DMS114 treated with DMSO at 0.1 percent for 48 hours (cell line): ENCODE results near the gene ZNF224.

ENCODE experiments used
- DNase-seq: peaks from one replicate; lab custom pipeline; 2025; ENCODE audit not compliant: unreplicated experiment; lab: John Stamatoyannopoulos, UW

ZNF224 gene

DNA sequence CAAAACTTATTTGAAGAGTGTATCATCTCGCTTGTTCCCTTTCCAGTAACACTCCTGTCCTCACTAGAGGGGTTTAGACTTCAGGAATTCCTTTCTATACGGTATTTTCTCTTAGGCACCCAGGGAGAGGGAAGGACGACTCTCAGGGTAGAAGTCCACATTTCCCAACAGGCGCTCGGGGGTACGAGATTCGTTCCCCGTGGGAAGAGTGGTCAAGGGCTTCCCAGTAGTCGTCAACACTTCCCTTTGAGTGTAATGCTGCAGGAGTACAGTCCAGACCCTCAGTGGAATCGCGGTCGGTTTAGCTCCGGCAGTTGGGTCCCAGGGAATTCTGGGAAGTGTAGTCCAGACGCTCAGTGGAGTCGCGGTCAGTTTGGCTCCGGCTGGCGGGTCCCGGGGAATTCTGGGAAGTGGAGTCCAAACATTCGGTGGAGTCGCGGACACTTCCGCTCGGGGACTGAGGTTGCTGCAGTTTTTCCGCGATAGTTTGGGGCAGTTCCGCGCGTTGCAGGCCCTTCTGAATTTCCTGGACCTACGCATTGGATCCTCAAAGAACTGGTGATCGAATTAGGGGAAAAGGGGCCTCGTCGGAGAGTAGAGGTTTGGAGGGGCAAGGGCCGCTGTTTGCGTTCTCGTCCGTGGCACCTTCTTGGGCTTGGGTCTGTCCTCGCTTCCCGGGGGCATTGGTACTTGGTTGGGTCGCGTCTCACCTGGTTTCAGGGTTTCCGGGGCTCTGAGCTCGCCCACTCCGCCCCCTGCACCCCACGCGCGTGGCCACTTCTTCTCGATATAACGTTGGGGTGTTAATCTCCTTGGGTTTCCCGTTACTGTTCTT lies at the start of gene ZNF224:
TSS of gene ZNF224 (plus strand) at position 431 of the 835 bp plus-strand sequence. CDS start 3,513 bp downstream, outside the sequence.
- peak; percentile 91 for DNase-seq

DNA sequence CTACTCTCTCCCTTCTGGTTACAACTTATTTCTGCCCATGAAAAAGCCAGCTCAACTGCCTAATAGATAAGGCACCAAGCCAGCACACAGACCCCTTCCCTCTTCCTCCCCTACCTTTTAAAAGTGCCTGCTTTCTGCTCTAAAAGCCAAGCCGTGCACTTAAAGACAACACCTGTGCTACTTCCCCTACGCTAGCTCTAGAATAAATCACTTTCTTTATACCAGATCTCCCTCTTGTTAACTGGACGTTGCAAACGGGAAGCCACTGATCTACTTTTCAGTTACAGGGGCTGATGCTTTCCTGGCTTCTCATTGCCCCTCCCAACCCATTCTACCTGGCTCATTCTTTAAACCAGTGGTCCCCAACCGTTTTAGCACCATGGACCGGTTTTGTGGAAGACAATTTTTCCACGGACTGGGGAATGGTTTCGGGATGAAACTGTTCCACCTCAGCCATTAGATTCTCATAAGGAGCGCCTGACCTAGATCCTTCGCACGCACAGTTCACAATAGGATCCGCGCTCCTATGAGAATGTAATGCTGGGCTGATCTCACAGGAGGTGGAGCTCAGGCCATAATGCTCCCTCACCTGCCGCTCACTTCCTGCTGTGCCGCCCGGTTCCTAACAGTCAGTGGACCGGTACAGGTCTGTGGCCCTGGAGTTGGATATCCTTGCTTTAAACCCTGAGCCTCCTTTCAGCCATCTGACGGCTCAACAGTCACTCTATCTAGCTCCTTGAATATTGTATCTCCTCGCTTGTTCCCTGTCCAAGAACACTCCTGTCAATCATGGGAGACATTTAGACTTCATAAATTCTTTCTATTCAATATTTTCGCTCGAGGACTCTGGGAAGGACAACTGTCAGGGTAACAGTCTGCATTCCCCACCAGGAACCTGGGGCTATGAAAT lies 43.2 kb upstream of the ZNF224 start:
- no peak for DNase-seq

DNA sequence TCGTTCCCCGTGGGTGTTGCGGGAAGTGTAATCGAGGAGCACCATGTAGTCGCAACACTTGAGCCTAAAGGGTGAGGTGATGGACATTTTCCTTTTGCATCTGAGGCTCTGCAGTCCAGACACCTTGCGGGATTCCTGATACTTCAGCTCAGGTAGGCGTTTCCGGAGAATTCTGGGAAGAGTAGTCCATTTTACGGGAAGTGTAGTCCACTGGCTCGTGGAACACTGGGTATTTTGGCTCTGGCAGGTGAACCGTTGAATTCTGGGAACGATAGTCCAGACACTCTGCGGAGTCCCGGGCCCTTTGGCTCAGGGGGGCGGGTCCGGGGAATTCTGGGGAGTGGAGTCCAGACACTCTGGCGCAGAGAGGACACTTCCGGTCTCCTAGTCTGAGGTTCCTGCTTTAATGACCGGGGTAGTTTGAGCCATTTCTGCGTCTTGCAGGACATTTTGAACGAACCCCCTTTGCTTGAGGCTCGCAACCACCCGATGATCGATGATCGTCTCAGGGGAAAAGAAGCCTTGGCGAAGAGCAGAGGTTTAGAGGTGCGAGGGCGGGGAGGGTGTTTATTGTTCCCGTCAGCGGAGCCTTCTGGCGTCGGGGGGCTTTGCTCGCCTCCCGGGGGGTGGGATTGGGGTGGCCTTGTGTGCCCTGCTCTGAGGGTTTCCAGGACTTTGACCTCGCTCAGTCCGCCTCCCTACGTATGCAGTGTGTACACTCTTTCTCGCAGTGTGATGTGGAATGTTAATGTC lies 42.3 kb upstream of the ZNF224 start, which contains the start of gene ZNF223:
TSS of gene ZNF223 (plus strand) at position 387 of the 753 bp plus-strand sequence. CDS start 3,141 bp downstream, outside the sequence.
- DNase-seq = peak; percentile 86

DNA sequence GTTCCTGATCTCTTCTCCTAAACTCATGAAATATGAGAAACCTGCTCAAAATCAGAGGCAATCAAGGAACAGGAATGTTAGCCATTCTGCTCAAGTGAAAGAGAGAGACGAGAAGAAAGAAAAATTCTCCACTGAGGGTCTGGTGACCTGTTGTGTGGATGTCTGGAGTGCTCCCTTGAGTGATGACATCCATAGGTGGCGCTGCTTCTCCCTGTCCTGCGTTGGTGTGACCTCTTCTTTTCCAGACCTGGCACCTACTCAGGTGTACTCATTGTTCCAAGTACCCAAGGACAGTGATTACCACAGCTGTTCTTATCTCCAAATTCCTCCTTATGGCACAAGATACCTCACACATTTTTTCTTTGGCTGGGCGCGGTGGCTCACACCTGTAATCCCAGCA lies 38.3 kb upstream of the ZNF224 start:
- DNase-seq = no peak

DNA sequence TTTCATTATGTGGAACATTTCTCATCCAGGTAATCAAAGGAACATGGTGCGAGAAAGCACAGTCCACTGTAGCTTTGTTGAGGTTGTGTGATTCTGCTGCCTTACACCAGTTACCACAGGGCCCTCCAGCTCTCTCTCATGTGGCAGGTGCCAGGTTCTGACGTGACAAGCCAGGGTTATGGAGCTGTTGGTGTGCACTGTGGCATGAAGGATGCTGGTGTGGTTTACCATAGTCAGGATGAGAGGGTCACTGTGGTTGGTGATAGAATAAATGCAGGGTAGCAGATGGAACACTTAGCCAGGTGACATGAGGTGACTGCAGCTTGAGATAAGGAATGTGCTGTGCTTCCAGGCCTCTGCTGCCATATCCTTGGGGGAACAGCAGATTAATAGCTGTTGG lies 34.9 kb upstream of the ZNF224 start:
- no peak for DNase-seq

DNA sequence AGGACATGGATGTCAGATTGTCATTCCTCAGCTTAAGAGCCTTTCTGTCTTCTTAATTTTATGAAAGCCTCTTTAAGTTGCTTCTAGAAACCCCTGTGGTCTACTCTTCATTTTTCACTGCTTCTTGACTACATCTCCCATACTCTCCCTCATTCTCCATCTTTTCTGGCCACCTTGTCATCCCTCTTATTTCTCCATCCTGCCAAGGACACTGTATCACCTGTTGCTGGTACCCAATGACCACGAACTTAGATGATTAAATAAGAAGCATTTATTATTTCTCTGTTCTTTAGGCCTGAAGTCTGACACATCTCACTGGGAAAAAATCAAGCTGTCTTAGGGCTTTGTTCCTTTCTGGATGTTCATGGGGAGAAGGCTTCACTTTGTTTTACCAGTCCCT lies 33.1 kb upstream of the ZNF224 start:
- no peak for DNase-seq

DNA sequence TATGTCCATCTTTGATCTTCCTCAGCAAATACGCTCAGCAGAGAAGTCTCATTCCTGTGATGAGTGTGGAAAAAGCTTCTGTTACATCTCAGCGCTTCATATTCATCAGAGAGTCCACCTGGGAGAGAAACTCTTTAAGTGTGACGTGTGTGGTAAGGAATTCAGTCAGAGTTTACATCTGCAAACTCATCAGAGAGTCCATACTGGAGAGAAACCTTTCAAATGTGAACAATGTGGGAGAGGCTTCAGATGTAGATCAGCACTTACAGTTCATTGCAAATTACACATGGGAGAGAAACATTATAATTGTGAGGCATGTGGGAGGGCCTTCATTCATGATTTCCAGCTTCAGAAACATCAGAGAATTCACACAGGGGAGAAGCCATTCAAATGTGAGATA lies 27.9 kb upstream of the ZNF224 start:
- DNase-seq = no peak

DNA sequence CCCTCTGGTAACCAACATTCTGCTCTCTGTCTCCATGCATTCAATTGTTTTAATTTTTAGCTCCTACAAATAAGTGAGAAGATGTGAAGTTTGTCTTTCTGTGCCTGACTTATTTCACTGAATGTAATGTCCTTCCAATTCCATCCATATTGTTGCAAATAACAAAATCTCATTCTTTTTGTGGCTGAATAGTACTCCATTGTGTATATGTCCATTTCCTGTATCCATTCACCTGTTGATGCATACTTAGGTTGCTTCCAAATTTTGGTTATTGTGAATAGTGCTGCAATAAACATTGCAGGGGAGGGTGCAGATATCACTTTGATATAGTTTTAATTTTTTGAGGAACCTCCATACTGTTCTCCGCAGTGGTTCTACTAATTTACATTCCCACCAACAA lies 24.7 kb upstream of the ZNF224 start:
- no peak for DNase-seq

DNA sequence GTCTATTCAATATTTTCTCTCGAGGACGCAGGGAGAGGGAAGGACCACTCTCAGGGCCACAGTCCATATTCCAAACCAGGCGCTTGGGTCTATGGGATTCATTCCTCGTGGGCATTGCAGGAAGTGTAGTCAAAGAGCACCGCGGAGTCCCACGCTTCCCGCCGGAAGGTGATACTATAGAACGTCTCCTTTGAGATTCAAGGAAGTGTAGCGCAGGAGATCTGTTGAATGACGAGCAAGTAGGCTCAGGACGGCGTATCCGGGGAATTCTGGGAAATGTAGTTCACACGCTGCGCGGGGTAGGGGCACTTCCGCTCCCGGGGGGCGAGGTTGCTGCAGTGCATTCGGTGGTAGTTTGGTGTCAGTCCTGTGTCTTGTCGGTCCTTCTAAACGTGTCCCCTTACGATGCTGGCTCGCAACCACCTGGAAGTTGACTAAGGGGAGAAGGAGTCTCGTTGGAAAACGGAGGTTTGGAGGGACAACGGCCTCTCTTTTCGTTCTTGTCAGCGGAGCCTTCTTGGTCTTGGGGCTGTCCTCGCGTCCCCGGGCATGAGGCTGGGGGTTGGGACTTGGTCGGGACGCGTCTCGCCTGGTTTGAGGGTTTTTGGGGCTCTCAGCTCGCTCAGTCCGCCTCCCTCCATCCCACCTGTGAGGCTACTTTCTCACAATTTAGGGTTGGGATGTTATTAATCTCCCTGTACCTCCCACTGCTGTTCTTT lies 22.2 kb upstream of the ZNF224 start, which contains the start of gene ZNF284:
TSS of gene ZNF284 (plus strand) at position 336 of the 719 bp plus-strand sequence. CDS start 4,231 bp downstream, outside the sequence.
- DNase-seq = peak; percentile 76

DNA sequence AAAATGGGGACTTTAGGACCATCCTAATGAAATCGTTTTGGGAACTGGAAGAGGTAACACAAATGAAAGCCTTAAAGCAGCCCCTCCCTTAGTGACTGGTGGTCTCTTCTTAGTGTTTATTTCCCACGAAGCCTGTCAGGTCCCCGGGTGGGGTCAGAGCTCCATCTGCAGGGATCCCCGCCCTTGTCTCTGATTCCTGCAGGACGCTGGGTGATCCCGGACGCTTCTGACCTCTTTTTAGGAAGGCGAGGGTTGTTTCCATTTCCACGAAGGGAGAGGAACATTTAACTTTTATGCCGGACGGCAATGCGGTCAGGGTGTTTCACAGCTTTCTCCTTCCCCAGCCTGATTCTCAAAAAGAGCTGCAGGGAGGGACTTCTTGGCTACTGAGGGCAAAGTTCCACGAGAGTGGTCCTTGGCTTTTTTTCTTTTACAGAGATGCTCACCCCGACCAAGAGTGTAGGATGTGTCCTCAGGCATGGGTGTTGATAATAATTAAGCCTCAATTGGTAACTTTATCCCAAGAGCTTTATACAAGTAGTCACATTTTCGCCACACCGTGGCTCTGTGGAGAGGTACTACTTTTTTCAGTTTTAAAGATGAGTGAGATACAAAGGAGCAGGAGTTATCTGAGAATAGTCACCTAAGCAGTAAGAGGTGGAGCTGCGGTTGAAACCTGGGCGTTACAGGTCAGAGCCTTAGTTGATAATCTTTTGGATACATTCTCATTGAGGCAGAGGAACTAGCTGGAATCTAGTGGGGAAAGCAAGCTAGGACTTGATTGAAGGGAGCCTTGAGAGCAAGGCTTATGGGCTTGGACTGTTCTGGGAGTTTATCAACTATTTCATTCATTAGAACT lies 21.4 kb upstream of the ZNF224 start:
- no peak for DNase-seq

DNA sequence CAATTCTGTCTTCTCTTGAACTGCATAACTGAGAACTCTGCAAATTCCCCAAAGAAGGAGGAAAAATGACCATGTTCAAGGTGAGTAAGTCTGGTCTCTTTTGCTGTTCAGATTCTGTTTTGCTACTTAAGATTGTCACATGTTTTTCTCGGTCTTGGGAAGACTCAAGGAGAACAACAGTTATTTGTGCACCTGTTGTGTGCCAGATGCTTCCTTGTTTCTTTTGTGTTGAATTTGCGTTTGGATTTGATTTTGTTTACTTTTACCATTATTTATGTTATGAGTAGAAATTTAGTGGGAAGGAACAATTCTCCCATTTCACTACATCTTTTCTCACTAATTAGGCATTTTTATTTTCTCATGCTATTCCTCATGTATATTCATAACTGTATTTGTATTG lies 17.8 kb upstream of the ZNF224 start:
- no peak for DNase-seq

DNA sequence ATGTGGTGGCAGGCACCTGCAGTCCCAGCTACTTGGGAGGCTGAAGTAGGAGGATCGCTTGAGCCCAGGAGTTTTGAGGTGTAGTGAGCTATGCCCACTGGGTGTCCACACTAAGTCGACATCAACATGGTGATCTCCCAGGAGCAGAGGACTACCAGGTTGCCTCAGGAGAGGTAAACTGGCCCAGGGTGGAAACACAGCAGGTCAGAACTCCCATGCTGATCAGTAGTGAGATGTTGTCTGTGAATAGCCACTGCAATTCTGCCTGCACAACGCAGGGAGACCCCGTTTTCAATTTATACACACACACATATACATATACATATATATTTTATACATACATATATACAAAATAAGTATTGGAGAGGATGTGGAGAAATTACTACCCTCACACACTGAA lies 2.1 kb upstream of the ZNF224 start:
- DNase-seq = no peak

DNA sequence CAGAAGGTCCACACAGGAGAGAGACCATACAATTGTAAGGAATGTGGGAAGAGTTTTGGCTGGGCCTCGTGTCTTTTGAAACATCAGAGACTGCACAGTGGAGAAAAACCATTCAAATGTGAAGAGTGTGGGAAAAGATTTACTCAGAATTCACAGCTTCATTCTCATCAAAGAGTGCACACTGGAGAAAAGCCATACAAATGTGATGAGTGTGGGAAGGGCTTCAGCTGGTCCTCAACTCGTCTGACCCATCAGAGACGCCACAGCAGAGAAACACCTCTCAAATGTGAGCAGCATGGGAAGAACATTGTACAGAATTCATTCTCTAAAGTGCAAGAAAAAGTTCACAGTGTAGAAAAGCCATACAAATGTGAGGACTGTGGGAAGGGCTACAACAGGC lies 13.6 kb downstream of the ZNF224 start:
- DNase-seq = no peak

DNA sequence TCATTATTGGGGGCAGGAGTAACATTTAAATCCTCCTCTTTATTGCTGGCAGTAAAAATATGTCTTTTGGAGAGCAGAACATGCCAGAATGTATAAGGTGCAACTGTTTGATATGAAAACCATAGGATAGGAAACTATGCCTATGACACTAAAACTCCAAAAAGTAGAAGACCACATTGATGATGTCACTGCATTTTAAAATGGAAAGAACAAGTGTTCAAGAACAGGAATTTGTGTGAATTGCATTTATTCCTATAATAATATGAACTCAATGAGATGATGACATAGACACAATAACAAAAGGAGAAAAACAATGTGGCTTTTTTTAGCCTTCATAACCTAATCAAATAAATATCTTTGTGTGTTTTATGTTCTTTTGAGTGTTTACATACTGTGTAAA lies 15.3 kb downstream of the ZNF224 start:
- no peak for DNase-seq

DNA sequence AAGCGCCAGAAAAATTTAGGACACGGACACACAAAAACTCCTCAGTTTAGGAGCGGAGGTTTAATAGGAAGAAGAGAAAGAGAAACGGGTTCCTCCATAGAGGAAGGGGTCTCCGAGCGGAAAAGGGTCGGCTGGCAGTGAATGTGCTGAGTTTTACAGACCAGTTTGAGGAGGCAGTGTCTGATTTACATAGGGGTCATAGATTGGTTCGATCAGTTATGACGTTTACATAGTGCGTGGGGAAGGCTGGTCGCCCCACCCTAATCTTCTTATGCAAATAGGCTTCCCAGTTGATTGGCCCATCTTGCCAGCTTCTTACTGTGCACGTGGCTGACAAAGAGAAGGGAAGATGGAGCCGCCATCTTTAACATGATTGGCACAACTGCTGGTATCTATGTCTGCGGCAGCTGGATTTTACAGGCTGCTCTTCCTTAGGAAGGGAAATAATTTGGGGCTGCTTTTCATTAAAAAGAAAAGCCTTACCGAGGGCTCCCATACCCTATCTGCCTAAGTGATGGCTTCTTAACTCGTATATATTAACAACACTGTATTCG lies 17.8 kb downstream of the ZNF224 start:
- peak; percentile 76 for DNase-seq

DNA sequence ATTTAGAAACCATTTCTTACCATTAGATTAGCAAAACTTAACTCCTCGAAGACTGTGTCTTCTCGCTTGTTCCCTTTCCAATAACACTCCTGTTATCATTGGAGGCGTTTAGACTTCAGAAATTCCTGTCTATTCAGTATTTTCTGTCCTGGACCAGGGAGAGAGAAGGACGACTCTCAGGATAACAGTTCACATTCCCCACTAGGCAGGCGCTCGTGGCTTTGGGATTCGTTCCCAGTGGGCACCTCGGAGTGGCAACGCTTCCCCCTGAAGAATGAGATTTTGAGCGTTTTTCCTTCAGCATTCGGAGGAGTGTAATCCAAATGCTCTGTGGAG lies 18.6 kb downstream of the ZNF224 start:
- DNase-seq = no peak

DNA sequence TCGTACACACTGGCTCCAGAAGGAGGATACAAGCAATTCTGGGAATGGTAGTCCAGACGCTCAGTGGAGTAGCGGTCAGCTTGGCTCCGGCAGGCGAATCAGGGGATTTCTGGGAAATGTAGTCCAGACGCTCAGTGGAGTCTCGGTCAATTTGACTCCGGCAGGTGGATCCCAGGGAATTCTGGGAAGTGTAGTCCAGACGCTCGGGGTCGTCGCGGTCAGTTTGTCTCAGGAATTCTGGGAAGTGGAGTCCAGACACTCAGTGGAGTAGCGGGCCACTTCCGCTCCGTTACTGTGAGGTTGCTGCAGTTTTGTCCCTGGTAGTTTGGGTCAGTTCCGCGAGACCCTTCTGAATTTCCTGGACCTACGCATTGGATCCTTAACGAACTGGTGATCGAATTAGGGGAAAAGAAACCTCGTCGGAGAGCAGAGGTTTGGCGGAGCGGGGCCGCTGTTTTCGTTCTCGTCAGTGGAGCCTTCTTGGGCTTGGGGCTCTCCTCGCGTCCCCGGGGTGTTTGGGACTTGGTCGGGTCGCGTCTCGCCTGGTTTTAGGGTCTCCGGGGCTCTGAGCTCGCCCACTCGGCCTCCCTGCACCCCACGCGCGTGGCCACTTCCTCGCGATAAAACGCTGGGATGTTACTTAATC lies 19.1 kb downstream of the ZNF224 start, which contains the start of gene ZNF225:
TSS of gene ZNF225 (plus strand) at position 262 of the 646 bp plus-strand sequence. CDS start 2,429 bp downstream, outside the sequence.
- peak; percentile 95 for DNase-seq

DNA sequence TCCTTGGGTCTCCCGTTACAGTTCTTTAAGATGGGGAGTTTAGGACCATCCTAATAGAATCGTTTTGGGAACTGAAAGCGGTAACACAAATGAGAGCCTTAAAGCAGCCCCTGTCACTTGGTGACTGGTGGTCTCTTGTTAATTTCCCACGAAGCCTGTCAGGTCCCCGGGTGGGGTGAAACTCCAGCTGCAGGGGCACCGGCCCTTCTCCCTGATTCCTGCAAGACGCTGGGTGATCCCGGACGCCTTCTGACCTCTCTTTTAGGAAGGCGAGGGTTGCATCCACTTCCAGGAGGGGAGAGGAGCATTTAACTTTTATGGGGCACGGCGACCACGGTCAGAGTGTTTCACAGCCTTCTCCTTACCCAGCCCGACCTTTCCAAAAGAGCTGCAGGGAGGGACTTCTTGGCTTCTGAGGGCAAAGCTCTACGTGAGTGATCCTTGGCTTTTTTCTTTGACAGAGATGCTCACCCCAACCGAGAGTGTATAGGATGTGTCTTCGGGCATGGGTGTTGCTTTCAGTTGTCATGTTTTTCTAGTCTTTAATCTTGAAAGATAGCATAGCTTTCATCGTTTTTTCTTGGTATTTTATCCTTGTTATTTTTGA lies 19.7 kb downstream of the ZNF224 start:
- DNase-seq = no peak
